ENCODE data around the gene LILRB3.
"Not testable (repeated sequence)": the region's sequence is repeated elsewhere in the genome, so short reads cannot be mapped to it uniquely, and the experiment has no call there.

Gene LILRB3

DNA sequence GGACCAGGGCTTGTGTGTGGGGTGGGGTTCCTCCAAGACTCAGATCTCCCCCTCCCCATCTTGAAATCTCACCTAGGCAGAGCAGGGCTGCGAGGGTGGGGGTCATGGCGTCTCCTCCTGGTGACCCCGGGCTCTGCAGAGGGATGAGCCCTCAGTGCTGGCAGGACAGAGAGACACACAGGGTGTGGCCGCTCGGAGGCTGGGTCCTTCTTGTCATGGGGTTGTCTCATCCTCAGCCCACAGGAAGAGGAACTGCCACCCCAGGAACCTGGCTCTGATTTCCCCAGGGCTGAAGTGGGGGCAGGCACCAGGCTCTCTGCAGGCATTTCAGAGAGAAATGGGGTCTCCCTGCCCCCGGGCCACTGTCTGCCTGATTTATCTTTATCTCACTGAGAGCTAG lies 19.8 kb upstream of the LILRB3 start, which contains the start of gene LILRA6:
Gene LILRA6 (minus strand): TSS at position 145 of the 400 bp plus-strand sequence.
- not testable (repeated sequence) for DNase-seq (ENCODE audit: low read depth in 2 of 2)

DNA sequence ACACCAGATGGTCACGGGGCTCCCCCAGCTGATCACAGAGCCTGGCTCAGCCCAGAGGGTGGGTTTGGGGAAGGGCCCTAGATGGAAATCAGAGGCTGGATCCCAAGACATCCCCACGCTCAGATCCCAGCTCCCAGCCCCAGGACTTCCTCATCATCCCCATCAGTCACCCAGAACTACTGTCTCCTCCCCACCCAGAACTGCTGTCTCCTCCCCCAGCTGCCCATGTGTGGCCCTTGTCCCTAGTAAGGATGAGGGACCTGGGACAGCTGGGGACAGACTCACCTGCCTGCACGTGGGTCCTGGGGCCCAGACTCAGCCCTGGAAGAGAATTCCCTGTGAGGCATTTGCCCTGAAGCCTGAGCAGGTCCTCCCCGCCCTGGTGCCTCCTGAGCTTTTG lies 19.4 kb upstream of the LILRB3 start:
- DNase-seq (ENCODE audit: low read depth in 2 of 2): not testable (repeated sequence)

DNA sequence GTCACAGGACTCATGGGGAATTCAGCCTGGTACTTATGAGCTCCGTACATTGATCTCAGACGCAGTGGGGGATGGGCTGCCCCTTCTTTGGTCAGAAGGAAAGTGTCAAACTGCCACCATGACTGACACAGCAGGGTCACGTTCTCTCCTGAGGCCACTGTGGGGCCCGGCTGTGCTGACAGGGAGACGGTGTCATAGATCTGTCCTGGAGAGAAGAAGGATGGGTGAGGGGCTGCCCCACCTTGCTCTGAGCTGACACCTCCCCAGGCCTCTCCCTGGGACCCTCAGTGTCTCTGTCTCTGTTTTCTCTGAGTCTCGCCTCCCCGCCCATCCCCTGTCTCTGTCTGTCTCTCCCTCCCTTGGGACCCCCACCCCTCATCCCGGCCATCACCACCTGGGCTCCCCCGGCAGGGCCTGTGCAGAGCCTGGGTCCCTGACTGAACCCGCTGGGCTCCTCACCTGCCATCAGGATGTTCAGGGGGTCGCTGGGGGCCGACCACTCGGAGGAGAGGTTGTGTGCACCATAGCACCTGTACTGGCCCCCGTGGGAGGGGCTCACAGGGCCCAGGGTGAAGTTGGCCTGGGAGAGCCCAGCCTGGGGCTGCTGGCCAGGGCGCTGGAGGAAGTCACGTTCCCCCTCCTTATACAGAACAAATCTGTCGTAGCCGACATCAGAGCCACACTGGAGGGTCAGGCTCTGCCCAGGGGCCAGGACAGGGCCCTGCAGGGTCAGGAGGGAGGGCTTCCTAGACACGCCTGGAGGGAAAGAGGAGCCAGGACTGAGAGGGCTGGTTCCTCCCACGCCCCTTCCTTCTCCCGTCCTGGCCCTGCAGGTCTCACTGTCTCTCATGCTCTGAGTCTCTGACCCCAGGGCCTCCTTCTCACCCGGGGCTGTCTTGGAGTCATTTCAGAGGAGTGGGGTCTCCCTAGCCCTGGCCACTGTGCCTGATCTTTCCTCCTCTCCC lies 17.8 kb upstream of the LILRB3 start:
- not testable (repeated sequence) for DNase-seq (ENCODE audit: low read depth in 2 of 2)

DNA sequence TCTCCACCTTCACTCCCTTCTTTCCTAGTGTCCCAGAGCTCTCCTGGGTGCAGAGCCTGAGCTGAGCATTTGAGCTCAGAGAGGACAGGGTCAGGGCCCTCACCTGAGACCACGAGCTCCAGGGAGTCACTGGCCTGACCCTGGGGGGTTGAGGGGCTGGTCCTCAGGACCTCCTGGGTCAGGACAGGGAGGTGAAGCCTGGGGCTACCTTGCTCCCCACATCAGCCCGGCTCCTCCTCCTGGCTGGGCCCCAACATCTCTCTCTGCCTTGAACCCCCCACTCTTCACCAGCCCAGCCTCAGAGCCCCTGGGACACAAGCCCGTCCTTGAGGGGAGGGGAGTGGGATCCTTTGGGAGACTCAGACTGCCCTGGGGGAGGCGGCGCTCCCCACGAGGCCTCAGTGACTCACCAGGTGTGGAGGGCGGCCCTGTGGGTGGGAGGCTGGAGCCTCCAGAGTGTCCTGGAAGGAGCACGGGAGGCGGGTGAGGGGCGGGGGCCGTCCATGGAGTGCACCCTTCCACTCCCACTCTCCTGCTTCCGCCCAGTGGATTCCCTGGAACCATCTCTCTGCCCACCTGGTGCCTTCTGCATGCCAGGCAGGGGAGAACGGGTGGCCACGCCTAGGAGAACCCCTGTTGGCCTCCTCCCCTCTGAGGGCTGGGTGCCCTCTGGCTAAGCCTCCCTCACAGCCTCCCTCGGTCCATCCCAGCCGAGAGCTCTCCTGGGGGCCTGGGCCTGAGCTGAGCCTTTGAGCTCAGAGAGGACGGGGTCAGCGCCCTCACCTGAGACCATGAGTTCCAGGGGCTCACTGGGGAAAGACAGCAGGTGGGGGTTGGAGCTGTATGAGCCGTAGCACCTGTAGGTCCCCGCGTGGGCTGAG lies 16.9 kb upstream of the LILRB3 start:
- DNase-seq (ENCODE audit: low read depth in 2 of 2): not testable (repeated sequence)

DNA sequence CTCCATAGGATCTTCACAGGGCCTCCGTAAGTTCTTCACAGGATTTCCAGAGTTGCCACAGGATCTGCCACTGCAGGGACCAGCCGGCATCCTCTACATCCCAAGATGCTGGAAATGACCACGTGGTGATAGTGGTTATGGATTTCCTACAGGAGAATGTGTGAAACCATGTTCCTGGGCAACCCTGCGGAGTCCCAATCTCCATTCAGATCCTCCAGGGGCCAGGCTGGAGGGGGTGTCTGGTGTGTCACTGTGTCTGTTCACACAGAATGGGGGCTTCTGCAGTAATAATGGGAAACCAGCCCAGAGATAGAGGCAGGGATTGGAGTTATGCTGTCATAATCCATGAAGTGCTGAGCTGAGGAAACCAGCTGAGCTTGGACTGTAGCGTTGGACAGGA lies 11.1 kb upstream of the LILRB3 start:
- no peak for DNase-seq (ENCODE audit: low read depth in 2 of 2)

DNA sequence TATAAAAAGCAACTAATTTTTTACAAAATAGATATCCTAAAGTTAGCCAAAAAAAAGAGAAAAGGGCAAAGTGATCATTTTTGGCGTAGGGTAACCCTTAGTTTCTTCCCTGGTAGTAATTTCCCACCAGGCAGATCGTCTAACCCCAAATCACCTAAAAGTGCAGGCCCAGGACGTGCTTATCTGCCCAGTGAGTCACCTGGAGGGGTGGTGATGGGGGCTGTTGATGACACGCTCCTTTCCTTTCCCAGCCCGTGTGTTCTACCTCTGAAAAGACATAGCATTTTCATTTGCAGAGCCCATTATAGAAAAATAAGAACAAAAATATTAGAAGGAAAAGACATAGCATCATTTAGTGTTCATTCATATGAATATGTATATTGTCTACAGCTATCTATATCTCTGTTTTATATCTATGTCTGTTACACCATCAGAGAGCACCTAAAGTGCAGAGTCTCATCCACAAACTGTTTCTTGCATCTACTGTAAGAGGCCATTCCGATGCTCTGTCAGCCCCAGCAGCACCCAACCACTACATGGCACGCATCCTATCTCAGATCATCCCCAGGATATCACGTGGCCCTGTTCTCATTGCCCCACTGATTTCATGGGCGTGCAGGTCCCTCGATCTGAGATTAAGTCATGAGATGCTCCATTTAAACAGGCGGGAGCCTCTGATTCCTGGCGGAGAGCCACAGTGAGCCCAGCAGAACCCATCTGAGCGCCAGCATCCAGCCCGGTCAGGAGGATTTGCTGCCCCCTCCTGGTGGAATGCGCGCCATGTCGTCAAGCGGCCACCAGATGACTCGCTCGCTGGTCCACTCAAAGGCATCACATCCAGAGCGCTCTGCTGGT lies 8.5 kb upstream of the LILRB3 start:
- peak; percentile 64 to 86 for DNase-seq (ENCODE audit: low read depth in 2 of 2)

DNA sequence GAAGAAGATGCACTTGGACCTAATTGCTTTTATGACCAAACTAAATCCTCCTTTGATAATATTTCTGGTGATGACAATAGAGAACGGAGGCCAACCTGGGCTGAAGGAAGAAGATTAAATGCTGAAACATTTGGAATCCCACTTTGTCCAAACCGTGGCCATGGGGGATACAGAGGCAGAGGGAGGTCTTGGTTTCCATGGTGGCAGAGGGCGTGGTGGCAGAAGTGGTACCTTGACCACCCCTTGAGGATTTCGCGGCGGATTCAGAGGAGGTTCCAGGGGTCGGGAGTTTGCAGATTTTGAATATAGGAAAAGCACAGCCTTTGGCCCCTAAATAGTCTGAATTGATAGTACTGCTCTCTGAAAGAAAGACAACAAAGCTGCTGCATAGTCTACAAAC lies 7.2 kb upstream of the LILRB3 start:
- DNase-seq (ENCODE audit: low read depth in 2 of 2): no peak

DNA sequence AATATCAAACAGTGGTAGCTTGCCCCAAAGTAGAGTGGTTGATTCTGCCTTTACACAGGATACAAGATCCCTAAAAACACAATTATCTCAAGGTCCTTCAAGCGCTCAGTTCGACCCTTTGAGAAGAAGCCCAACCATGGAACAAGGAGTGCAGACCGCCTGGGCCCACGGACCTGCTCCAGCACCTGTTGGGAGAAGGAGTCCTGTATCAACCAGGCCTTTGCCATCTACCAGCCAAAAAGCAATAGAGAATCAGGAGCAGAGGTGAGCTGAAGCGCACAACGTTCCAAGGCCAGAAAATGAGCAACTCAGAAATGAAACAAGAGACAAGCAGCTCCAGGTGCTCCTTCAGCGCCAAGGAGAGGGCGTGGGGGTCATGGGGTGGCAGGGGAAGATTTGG lies 6.3 kb upstream of the LILRB3 start:
- no peak for DNase-seq (ENCODE audit: low read depth in 2 of 2)

DNA sequence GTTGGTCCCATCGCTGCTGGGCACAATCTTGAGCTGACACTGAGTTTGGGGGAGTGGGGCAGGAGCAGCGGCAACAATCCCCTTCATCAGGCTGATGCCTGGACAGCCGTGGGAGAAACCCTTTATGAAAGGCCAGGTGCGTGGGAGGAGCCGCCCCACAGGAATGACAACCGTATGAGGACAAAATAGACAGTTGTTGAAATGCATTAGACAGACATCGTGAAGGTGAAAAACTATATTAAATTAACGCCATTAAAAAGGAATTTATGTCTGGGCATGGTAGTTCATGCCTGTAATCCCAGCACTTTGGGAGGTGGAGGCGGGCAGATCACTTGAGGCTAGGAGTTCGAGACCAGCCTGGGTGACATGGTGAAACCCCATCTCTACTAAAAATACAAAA lies 1.8 kb upstream of the LILRB3 start:
- not testable (repeated sequence) for DNase-seq (ENCODE audit: low read depth in 2 of 2)

DNA sequence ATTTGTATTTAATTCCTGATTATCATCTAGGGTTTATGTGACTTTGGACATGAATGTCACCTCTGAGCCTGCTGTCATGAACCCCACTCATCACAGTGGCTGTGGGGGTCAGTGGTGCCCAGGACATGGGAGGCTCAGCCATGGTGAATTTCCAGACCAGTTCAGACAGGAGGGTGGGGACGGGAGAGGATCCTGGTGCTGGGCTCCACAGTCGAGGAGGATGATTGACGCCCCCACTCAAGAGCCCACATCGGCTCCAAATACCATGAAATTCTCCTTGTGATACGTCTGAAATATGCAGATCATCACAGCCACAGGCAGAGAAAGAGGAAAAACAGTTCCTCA lies 1.1 kb upstream of the LILRB3 start:
- not testable (repeated sequence) for DNase-seq (ENCODE audit: low read depth in 2 of 2)

DNA sequence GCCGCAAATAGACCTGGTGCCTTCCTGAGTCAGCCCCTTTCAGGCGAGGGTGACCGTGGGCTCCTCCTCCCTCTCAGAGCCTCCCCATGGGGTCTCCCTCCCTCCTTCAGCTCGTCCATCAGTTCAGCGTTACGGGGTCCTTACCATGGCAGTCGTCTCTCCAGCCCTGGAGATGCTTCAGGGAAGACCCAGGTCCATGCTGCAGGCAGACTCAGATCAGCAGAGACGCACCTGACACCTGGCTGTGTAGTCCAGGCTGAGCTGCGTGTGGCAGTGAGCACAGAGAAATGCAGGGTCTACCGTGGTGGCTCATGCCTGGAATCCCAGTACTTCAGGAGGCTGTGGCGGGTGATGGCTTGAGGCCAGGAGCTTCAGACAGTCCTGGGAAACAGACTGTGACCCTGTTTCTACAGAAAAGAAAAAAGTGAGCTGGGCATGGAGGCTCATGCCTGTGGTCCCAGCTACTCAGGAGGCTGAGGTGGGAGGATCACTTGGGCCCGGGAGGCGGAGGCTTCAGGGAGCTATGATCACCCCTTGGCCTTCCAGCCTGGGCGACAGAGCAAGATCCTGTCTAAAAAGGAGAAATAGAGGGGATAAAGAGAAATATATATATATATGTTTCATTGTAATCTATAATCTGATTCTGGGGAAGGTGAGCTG lies 600 bp upstream of the LILRB3 start:
- not testable (repeated sequence) for DNase-seq (ENCODE audit: low read depth in 2 of 2)

DNA sequence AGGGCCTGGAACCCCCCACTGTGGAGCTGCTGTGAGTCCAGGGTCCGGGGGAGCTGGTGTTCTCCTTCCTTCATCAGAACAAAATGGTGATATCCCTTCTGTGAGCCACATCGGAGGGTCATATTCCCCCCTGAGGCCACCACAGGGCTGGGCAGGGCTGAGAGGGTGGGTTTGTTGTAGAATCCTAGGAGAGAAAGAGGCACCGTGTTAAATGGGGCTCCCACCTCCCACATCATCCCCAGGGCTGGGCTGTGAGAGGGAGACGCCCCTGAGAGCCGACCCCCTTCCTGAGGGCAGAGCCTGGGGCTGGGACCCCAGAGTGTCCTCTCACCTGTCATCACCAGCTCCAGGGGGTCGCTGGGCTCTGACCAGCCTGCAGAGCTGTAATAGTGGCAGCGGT lies 860 bp downstream of the LILRB3 start:
- not testable (repeated sequence) for DNase-seq (ENCODE audit: low read depth in 2 of 2)

DNA sequence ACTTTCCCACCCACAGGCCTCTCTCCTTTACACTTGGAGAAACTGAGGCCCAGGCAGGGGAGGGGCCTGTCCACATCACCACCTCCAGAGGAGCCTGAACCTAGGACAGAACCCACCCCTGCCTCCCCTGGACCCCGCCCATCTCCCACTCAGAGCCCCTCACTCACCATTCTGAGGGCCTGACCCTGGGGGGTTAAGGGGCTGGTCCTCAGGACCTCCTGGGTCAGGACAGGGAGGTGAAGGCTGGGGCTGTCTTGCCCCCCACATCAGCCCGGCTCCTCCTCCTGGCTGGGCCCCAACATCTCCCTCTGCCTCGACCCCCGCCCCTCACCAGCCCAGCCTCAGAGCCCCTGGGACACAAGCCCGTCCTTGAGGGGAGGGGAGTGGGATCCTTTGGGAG lies 3.1 kb downstream of the LILRB3 start:
- not testable (repeated sequence) for DNase-seq (ENCODE audit: low read depth in 2 of 2)

DNA sequence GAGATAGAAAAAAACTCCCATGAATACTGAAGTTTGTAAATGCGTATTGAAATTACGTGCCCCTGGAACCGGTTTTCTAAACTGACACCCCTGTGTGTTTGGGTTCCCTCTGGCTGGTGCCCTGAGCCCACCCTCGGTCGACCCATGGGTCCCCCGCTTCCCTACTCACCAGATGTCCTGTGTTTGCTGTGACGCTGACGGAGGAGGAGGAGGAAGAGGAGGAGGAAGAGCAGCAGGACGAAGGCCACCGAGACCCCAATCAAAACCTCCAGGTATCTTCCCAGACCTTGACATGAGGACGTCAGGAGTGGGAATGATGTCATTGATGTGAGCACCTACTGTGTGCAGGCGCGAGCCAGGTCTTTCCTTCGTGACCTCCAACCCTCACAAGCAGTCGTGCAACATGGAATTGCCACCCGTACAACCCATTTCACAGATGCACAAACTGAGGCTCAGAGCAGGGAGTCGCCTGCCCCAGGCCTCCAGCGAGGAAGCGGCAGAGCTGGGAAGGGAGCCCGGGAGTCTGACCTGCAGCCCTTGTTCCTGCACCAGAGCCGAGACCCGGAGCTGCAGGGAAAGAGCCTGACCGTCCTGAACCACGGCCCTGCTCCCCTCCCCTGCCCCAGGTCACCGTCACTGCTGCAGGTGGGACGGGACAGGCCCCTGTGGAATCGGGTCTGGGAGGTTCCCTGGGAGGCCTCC lies 3.7 kb downstream of the LILRB3 start:
- DNase-seq (ENCODE audit: low read depth in 2 of 2): no peak

DNA sequence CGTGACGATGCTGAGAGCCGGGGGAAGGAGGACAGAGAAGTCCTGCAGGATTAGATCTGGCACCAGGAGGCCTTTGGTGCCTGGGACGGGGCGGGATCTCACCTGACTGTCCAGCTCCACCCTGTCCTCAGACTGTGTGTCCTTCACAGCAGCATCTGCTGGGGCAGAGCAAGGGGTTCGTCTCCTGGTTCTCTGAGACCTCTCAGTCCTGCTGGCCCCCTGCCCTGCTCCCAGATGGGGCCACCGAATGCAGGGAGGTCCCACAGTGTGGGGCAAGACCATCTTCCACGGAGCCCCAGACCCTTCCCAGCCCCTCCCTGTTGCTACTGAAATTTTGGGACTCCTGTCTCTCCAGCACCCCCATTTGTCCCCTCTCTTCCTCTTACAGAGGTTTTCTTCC lies 4.5 kb downstream of the LILRB3 start:
- no peak for DNase-seq (ENCODE audit: low read depth in 2 of 2)

DNA sequence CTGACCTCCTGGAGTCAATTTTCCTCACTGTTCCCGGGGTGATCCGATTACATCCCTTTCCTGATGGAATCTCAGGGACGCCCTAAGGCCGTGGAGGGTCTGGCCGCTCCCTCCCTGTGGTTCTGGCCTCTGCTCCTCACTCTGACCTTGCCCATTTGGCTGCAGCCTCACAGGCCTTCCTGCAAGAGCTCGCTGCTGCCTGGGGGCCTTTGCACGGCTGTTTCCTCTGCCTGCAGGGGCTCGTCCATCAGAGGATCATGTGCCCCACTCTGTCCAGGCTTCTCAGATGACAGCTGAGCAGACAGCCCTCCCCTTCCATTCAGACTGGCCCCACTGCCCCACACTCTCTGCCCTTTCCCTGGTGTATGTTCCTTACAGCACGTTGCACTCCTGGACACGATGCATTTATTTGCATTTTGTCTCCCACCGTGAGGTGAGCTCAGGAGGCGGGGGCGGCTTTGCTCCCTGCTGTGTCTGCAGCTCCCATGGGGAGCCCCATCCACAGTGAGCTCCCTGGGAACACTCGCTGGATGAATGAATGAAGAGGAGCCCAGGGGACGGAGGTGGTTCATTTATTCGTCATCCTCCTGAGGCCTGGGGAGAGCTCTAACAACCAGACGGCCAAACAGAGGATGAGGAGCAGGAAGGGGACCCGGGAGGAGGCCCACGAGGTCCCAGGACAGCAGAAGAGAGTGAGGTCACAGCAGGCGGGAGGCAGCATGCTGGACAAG lies 5.1 kb downstream of the LILRB3 start:
- not testable (repeated sequence) for DNase-seq (ENCODE audit: low read depth in 2 of 2)

DNA sequence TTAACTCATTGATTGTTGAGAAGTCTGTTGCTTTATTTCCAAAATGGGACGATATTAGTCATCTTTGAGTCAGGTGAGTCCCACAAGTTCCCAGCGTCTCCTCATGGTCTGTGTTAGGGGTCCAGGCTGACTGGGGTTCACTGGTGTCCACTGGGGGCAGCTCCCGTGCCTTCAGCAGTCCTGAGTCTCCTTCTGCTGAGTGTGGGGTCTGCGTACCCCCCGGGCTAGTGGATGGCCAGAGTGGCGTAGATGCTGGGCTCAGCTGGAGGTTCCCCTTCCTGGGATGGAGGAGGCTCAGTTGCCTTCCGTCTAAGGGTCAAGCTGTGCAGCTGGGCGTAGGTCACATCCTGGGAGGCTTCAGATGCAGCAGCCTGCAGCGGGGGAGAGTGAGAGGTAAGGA lies 5.9 kb downstream of the LILRB3 start:
- no peak for DNase-seq (ENCODE audit: low read depth in 2 of 2)

DNA sequence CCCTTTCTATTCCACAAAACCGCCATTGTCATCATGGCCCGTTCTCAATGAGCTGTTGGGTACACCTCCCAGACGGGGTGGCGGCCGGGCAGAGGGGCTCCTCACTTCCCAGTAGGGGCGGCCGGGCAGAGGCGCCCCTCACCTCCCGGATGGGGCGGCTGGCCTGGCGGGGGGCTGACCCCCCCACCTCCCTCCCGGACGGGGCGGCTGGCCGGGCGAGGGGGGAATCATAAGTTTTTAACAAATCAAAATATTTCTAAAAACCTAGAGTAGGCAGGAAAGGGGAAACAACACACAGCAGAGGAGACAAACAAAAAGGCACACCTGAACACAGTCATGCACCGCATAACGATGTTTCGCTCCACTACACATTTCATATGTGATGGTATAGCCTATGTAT lies 8.1 kb downstream of the LILRB3 start:
- not testable (repeated sequence) for DNase-seq (ENCODE audit: low read depth in 2 of 2)

DNA sequence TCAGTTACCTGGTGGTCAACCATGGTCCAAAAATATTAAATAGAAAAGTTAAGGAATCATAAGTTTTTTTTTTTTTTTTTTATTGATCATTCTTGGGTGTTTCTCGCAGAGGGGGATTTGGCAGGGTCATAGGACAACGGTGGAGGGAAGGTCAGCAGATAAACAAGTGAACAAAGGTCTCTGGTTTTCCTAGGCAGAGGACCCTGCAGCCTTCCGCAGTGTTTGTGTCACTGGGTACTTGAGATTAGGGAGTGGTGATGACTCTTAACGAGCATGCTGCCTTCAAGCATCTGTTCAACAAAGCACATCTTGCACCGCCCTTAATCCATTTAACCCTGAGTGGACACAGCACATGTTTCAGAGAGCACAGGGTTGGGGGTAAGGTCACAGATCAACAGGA lies 8.6 kb downstream of the LILRB3 start:
- DNase-seq (ENCODE audit: low read depth in 2 of 2): not testable (repeated sequence)

DNA sequence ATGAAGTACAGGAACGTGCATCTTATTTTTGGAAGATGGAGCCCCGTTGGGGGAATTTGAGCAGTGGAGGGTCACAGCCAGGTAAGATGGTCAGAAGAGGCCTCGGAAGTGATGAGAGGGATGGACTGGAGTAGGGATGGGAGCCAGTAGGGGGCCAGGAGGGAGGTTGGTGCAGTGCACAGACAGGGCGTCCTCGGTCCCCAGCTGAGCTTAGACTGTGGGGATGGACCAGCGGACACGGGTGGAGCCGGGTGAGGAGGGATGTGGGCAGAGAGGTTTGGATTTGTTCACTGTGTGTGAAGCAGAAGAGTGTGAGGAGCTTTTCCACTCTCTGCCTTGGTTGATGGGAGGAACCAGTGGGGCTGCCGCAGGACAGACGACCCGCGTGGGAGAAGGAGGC lies 11.6 kb downstream of the LILRB3 start:
- no peak for DNase-seq (ENCODE audit: low read depth in 2 of 2)
